HepG2 (cell line): ENCODE measurements around the gene ARPC1A. TPM values are rescaled to one million over a fixed set of nuclear protein-coding genes. Genes with fewer than 3 reads are reported as not detected.

Experiments used
- ADNP ChIP-seq: sonication (generic); formaldehyde crosslinking; IDR thresholded peaks from 2 replicates; pipeline ENCODE4 v1.4.0; 2020; ENCODE audit warnings: missing genetic modification reagents
- AHR ChIP-seq: IDR thresholded peaks from 2 replicates; pipeline ENCODE4 v1.6.1; 2018; ENCODE audit warnings: missing genetic modification reagents, missing compliant biosample characterization
- ARHGAP35 ChIP-seq: sonication (generic); formaldehyde crosslinking; IDR thresholded peaks from 2 replicates; pipeline ENCODE4 v1.9.0; 2022; ENCODE audit warnings: mild to moderate bottlenecking, inconsistent platforms, moderate library complexity, missing genetic modification reagents, borderline replicate concordance
- ARNT2 ChIP-seq: sonication (generic); formaldehyde crosslinking; IDR thresholded peaks from 2 replicates; pipeline ENCODE4 v1.8.0; 2022; ENCODE audit warnings: mild to moderate bottlenecking, low read depth, missing genetic modification reagents, moderate library complexity
- ELK4 ChIP-seq: sonication (generic); formaldehyde crosslinking; IDR thresholded peaks from 2 replicates; pipeline ENCODE4 v1.9.0; 2021; ENCODE audit warnings: missing genetic modification reagents, borderline replicate concordance
- EZH2 ChIP-seq: conservative IDR thresholded peaks from 2 replicates; pipeline ENCODE4 v1.6.1; 2012; ENCODE audit warnings: mild to moderate bottlenecking, low read depth, low read length, moderate library complexity
- HMGA1 ChIP-seq: sonication (generic); formaldehyde crosslinking; conservative IDR thresholded peaks from 2 replicates; pipeline ENCODE4 v1.4.0; 2020; ENCODE audit warnings: missing genetic modification reagents
- KAT8 ChIP-seq: IDR thresholded peaks from 2 replicates; pipeline ENCODE4 v1.6.1; 2016; ENCODE audit warnings: missing genetic modification reagents, missing compliant biosample characterization
- KMT2B ChIP-seq: IDR thresholded peaks from 2 replicates; pipeline ENCODE4 v1.6.1; 2016; ENCODE audit warnings: missing genetic modification reagents, missing compliant biosample characterization
- MTA3 ChIP-seq: sonication (generic); formaldehyde crosslinking; IDR thresholded peaks from 2 replicates; pipeline ENCODE4 v1.4.0; 2020; ENCODE audit warnings: missing genetic modification reagents
- MTF2 ChIP-seq: sonication (generic); formaldehyde crosslinking; IDR thresholded peaks from 2 replicates; pipeline ENCODE4 v1.5.0; 2020; ENCODE audit warnings: missing genetic modification reagents, borderline replicate concordance
- SIN3B ChIP-seq: fragments of 150-350 bp; IDR thresholded peaks from 2 replicates; pipeline ENCODE4 v1.6.1; 2014; ENCODE audit warnings: low read length
- SMAD3 ChIP-seq: sonication (generic); formaldehyde crosslinking; IDR thresholded peaks from 2 replicates; pipeline ENCODE4 v1.4.0; 2020; ENCODE audit warnings: missing genetic modification reagents
- SP2 ChIP-seq: sonication (generic); formaldehyde crosslinking; IDR thresholded peaks from 2 replicates; pipeline ENCODE4 v1.5.1; 2020; ENCODE audit warnings: mild to moderate bottlenecking, missing genetic modification reagents
- ZNF225 ChIP-seq: sonication (generic); formaldehyde crosslinking; IDR thresholded peaks from 2 replicates; pipeline ENCODE4 v1.4.0; 2020; ENCODE audit warnings: mild to moderate bottlenecking, missing genetic modification reagents
- ZNF460 ChIP-seq: sonication (generic); formaldehyde crosslinking; IDR thresholded peaks from 2 replicates; pipeline ENCODE4 v1.5.1; 2020; ENCODE audit warnings: missing genetic modification reagents, mild to moderate bottlenecking, borderline replicate concordance
- ZNF598 ChIP-seq: sonication (generic); formaldehyde crosslinking; IDR thresholded peaks from 2 replicates; pipeline ENCODE4 v1.5.1; 2020; ENCODE audit warnings: mild to moderate bottlenecking, missing genetic modification reagents, borderline replicate concordance
- ZNF724P ChIP-seq: sonication (generic); formaldehyde crosslinking; IDR thresholded peaks from 2 replicates; pipeline ENCODE4 v1.8.0; 2022; ENCODE audit warnings: missing genetic modification reagents, borderline replicate concordance
- ZNF776 ChIP-seq: sonication (generic); formaldehyde crosslinking; IDR thresholded peaks from 2 replicates; pipeline ENCODE4 v1.4.0; 2020; ENCODE audit warnings: mild to moderate bottlenecking, missing genetic modification reagents
- ZNF780A ChIP-seq: sonication (generic); formaldehyde crosslinking; IDR thresholded peaks from 2 replicates; pipeline ENCODE4 v1.8.0; 2022; ENCODE audit warnings: mild to moderate bottlenecking, missing genetic modification reagents, moderate library complexity
- ZNF782 ChIP-seq: sonication (generic); formaldehyde crosslinking; IDR thresholded peaks from 2 replicates; pipeline ENCODE4 v1.4.0; 2020; ENCODE audit warnings: missing genetic modification reagents, mild to moderate bottlenecking, borderline replicate concordance
- polyA plus RNA-seq, 8 experiments: library from polyadenylated mRNA; depleted of rRNA in 3 of 8; stranded (reverse) in 7 of 8; unstranded in 1 of 8; fragments of >200 nt; fragmentation: Illumina TruSeq in 4 of 8; extraction: Trizol in 4 of 8; gene quantifications; 2 replicates each; pipeline versions ENCODE4 v1.2.1 to v1.2.3, GENCODE V29; 2011 to 2016; ENCODE audit warnings: low read depth in 4 of 8, missing spikeins in 1 of 8, mixed read lengths in 1 of 8; ENCODE audit not compliant: insufficient read depth in 1 of 8
- total RNA-seq, 5 experiments: library from RNA; depleted of rRNA; stranded (reverse); fragments of >200 nt; fragmentation: Illumina TruSeq; extraction: Trizol; gene quantifications; 2 replicates each; pipeline ENCODE4 v1.2.3, GENCODE V29; 2016; ENCODE audit warnings: low read depth in 1 of 5
- TF ChIP-seq, protein P1 (sequence below): IDR thresholded peaks from 2 replicates; pipeline ENCODE4 v1.6.1; 2016; ENCODE audit warnings: missing compliant biosample characterization, missing genetic modification reagents, borderline replicate concordance
- TF ChIP-seq, protein P2 (sequence below): IDR thresholded peaks from 2 replicates; pipeline ENCODE4 v1.6.1; 2016; ENCODE audit warnings: low read depth, missing genetic modification reagents, missing compliant biosample characterization

The ARPC1A gene
- total and polyA plus RNA-seq, 2 of the 13 experiments (the other 11 are each of a cell fraction or from before 2014, with no cell fraction given) = 44.3 to 88.5 TPM

DNA sequence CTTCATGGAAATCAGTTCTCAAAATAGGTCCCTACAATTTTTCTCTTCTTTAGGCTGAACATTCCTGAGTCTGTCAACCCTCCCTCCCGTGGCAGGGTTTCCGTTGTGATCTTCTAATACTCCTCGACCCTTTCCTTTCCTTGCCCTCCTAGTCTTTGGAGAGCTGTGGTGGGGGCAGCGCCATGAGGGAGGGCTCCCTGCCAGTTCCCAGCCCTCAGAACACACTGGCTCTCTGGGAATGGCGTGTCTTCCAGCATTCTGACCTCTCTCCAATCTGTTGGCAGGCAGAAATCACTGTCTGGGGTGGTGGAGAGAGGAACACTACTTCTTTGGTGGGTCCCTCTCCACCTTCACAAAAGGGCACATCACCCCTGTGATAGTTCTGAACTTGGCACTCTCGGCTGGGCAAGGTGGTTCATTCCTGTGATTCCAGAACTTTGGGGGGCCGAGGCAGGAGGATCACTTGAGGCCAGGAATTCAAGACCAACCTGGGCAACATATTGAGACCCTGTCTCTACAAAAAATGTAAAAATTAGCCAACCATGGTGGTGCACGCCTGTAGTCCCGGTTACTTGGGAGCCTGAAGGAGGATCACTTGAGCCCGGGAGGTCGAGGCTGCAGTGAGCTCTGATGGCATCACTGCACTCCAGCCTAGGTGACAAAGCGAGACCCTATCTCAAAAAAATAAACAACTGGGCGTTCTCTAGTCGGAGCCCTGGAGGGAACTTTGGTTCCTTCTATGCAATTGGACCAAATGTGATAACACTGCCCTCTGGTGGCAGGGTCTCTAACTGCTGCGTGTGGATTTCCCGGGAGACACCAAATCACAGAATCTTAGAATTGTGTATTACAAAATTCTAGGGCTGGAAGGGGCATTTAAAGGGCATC is 13.1 kb upstream of the ARPC1A start (continued):
- TF ChIP-seq, protein P1, sequence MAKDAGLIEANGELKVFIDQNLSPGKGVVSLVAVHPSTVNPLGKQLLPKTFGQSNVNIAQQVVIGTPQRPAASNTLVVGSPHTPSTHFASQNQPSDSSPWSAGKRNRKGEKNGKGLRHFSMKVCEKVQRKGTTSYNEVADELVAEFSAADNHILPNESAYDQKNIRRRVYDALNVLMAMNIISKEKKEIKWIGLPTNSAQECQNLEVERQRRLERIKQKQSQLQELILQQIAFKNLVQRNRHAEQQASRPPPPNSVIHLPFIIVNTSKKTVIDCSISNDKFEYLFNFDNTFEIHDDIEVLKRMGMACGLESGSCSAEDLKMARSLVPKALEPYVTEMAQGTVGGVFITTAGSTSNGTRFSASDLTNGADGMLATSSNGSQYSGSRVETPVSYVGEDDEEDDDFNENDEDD (CRISPR knock-in tag) = no peak
- TF ChIP-seq ZNF460 (no peak), ELK4 (CRISPR knock-in tag) (no peak), MTA3 (CRISPR knock-in tag) (no peak), KMT2B (no peak), ARNT2 (CRISPR knock-in tag) (no peak), EZH2 (no peak), ZNF780A (CRISPR knock-in tag) (no peak), ZNF776 (CRISPR knock-in tag) (no peak), MTF2 (CRISPR knock-in tag) (no peak), AHR (0 out of 2 replicates have a peak, but pooled peaks have one; percentile 54), ZNF225 (CRISPR knock-in tag) (no peak), SIN3B (no peak), ADNP (CRISPR knock-in tag) (no peak), SMAD3 (CRISPR knock-in tag) (0 out of 2 replicates have a peak, but pooled peaks have one; percentile 25), ZNF724P (CRISPR knock-in tag) (no peak), SP2 (CRISPR knock-in tag) (no peak), ARHGAP35 (CRISPR knock-in tag) (no peak), KAT8 (CRISPR knock-in tag) (0 out of 2 replicates have a peak, but pooled peaks have one; percentile 26), ZNF598 (CRISPR knock-in tag) (no peak), ZNF782 (no peak), HMGA1 (CRISPR knock-in tag) (no peak)
- TF ChIP-seq, protein P2, sequence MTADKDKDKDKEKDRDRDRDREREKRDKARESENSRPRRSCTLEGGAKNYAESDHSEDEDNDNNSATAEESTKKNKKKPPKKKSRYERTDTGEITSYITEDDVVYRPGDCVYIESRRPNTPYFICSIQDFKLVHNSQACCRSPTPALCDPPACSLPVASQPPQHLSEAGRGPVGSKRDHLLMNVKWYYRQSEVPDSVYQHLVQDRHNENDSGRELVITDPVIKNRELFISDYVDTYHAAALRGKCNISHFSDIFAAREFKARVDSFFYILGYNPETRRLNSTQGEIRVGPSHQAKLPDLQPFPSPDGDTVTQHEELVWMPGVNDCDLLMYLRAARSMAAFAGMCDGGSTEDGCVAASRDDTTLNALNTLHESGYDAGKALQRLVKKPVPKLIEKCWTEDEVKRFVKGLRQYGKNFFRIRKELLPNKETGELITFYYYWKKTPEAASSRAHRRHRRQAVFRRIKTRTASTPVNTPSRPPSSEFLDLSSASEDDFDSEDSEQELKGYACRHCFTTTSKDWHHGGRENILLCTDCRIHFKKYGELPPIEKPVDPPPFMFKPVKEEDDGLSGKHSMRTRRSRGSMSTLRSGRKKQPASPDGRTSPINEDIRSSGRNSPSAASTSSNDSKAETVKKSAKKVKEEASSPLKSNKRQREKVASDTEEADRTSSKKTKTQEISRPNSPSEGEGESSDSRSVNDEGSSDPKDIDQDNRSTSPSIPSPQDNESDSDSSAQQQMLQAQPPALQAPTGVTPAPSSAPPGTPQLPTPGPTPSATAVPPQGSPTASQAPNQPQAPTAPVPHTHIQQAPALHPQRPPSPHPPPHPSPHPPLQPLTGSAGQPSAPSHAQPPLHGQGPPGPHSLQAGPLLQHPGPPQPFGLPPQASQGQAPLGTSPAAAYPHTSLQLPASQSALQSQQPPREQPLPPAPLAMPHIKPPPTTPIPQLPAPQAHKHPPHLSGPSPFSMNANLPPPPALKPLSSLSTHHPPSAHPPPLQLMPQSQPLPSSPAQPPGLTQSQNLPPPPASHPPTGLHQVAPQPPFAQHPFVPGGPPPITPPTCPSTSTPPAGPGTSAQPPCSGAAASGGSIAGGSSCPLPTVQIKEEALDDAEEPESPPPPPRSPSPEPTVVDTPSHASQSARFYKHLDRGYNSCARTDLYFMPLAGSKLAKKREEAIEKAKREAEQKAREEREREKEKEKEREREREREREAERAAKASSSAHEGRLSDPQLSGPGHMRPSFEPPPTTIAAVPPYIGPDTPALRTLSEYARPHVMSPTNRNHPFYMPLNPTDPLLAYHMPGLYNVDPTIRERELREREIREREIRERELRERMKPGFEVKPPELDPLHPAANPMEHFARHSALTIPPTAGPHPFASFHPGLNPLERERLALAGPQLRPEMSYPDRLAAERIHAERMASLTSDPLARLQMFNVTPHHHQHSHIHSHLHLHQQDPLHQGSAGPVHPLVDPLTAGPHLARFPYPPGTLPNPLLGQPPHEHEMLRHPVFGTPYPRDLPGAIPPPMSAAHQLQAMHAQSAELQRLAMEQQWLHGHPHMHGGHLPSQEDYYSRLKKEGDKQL (CRISPR knock-in tag) = no peak
